Body of pancreas (tissue), 4 donors: ENCODE measurements around the gene RGL3. TPM values are rescaled to one million over a fixed set of nuclear protein-coding genes. Genes with fewer than 3 reads are reported as not detected.
A peak's percentile ranks its signal among the peaks of the same experiment; 100 is the strongest.

Experiments
- ATAC-seq: fragments of 150-250 bp; one replicate; pipeline ENCODE4 v1.9.1; 2016
- DNase-seq, 4 donors: peaks; one replicate each; pipeline ENCODE4 v3.0.0-alpha.2; 2019
- H3K27ac ChIP-seq, 4 donors: fragments of 200-600 bp; sonication (generic); 1 replicate in 3 of 4; 2 replicates in 1 of 4; pipeline versions ENCODE4 v1.5.1 to v1.6.1; 2016 to 2019; ENCODE audit warnings: mild to moderate bottlenecking in 1 of 4, mixed read lengths in 1 of 4, moderate library complexity in 1 of 4
- H3K27me3 ChIP-seq, 2 donors: fragments of 200-600 bp; sonication (generic); one replicate each; pipeline ENCODE4 v1.6.0; 2016; ENCODE audit warnings: mild to moderate bottlenecking in 1 of 2
- H3K36me3 ChIP-seq, 2 donors: fragments of 200-600 bp; sonication (generic); replicated peaks in 1 of 2; 2 replicates each; pipeline ENCODE4 v1.5.1; 2016; ENCODE audit warnings: low read depth in 2 of 2; ENCODE audit not compliant: insufficient read depth in 1 of 2
- H3K4me1 ChIP-seq: fragments of 200-600 bp; sonication (generic); one replicate; pipeline ENCODE4 v1.6.0; 2016
- H3K4me3 ChIP-seq, 2 donors: fragments of 200-600 bp; sonication (generic); 1 replicate in 1 of 2; 2 replicates in 1 of 2; pipeline ENCODE4 v1.5.1; 2016 to 2019
- H3K9me3 ChIP-seq, 3 donors: fragments of 200-600 bp; sonication (generic); 1 replicate in 2 of 3; 2 replicates in 1 of 3; pipeline ENCODE4 v1.5.1; 2016
- POLR2A ChIP-seq, 3 donors: fragments of 450-650 bp; IDR thresholded peaks; one replicate each; pipeline ENCODE4 v1.6.1; 2016; ENCODE audit warnings: antibody characterized with exemption in 3 of 3, mild to moderate bottlenecking in 2 of 3
- WGBS, 2 donors: methylation state at CpG; one replicate each; pipeline ENCODE4 v1.1.5; 2017; 5-methylcytosine and 5-hydroxymethylcytosine counted together
- intact Hi-C: fragments of 100-400 bp; cut with DNase I; formaldehyde crosslinking; loops from one replicate; pipeline ENCODE4 v1.15.1; 2023
- total RNA-seq, 2 donors: library from RNA; depleted of rRNA; stranded (reverse); fragments of >200 nt; gene quantifications; one replicate each; pipeline ENCODE4 v1.1.0, GENCODE V29; 2016
- TF ChIP-seq, protein P1 (sequence below), 7 experiments: fragments of 450-650 bp in 4 of 7; fragments of 200-600 bp in 3 of 7; sonication (generic) in 3 of 7; IDR thresholded peaks; one replicate each; pipeline ENCODE4 v1.5.1; 2016 to 2019; ENCODE audit warnings: antibody characterized with exemption in 7 of 7

RGL3 gene
- total RNA-seq, 2 donors from 2014 or later: 35.0 to 56.0 TPM

DNA sequence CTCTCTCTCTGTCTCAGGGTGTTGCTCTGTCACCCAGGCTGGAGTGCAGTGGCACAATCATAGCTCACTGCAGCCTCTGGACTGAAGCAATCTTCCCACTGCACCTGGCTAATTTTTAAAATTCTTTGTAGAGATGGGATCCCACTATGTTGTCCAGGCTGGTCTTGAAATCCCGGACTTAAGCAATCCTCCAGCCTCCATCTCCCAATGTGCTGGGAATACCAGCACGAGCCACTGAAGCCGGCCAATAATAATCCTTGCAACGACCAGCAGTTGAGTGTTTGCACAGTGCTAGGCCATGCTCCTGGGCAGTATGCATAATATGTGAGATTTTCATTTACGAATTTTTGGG is 34.4 kb downstream of the RGL3 start:
- Histone ChIP-seq H3K9me3 (no peaks in the 10 kb centered on the region), H3K4me1 (peaks cover 37% of the 10 kb centered on the region), H3K36me3 (no peaks in the 10 kb centered on the region), H3K4me3 (no peak overlapping the region), H3K27ac (peak overlapping the region in 2 of 4 donors; percentile 55 to 64), H3K27me3 (no peaks in the 10 kb centered on the region)
- intact Hi-C loops: no loop called here
- no peak for TF ChIP-seq POLR2A (IDR thresholded peaks at IDR 0.05)
- TF ChIP-seq, protein P1, sequence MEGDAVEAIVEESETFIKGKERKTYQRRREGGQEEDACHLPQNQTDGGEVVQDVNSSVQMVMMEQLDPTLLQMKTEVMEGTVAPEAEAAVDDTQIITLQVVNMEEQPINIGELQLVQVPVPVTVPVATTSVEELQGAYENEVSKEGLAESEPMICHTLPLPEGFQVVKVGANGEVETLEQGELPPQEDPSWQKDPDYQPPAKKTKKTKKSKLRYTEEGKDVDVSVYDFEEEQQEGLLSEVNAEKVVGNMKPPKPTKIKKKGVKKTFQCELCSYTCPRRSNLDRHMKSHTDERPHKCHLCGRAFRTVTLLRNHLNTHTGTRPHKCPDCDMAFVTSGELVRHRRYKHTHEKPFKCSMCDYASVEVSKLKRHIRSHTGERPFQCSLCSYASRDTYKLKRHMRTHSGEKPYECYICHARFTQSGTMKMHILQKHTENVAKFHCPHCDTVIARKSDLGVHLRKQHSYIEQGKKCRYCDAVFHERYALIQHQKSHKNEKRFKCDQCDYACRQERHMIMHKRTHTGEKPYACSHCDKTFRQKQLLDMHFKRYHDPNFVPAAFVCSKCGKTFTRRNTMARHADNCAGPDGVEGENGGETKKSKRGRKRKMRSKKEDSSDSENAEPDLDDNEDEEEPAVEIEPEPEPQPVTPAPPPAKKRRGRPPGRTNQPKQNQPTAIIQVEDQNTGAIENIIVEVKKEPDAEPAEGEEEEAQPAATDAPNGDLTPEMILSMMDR (IDR thresholded peaks at IDR 0.05): no peak
- WGBS, 2 donors: 60 to 78% methylated on average over 5 of the region's 5 CpGs
- ATAC-seq (no peak), DNase-seq (no peak)

DNA sequence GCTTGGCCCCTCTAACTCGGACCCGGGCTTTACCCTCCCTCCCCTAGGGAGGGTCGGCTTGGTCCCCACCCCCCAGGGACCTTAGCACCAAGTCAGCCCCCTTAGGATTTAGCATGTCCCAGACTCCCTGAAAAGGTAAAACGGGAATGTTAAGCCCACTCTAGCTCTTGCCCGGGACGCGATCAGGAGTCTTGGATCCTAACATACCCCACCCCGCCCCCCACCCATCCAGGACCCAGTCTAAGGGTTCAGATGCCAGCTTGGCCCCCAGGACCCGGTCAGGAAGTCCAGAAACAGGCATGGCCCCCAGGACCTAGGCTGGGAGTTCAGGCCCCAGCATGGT is 35.4 kb downstream of the RGL3 start:
- peak overlapping the region; percentile 50 to 72 (median 60) for H3K27ac ChIP-seq
- WGBS, 2 donors: 0% methylated on average over 4 of the region's 9 CpGs; no CpG with 5 or more reads in 1 of the 2 donors
- H3K36me3 ChIP-seq: no peaks in the 10 kb centered on the region
- H3K4me3 ChIP-seq: peak overlapping the region in 1 of 2 donors; percentile 25
- intact Hi-C loops: no loop called here
- no peaks in the 10 kb centered on the region for H3K9me3 ChIP-seq
- ATAC-seq (no peak), DNase-seq (peak in 1 of 4 donors; percentile 22)
- TF ChIP-seq POLR2A (IDR thresholded peaks at IDR 0.05): no peak
- TF ChIP-seq, protein P1 (IDR thresholded peaks at IDR 0.05): no peak
- H3K4me1 ChIP-seq: peaks cover 39% of the 10 kb centered on the region
- H3K27me3 ChIP-seq: no peaks in the 10 kb centered on the region

DNA sequence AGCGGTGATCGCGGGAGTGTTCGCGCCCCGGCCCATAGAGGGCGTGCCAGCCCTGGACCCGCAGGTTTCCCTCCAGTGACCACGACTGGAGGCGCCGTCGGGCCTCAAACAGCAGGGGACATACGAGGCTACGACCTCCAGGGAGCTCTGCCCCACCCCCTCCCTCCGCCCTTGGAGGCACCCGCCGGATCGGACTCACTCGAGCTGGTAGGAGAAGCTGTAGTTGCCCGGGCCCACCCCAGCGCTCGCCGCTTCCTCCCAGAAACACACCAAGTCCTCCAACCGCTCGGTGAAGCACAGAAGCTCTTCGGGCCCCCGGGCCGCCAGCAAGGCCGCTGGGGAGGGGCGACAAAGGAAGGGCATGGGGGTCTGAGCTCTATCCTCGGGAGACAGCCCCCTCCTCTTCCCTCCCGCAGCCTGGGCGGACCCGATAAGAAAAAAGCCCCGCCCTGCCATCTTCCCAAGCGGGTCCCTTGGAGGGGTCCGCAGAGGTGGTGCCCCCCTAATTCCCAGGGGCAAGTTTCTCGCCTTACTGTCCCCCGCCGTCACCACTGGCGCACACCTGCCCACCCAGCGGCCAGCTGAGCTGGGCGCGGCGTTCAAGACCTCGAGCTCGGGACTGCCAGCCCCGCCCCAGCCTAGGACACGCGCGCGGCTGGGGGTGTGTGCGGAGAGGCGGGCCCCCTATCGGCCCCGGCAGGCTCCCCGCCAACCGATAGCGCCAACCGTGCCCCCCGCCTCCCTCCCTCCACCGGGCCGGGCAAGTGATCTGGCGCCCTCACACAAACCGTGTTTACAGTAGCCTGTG is 36.0 kb downstream of the RGL3 start:
- Histone ChIP-seq H3K27ac (peak overlapping the region in 3 of 4 donors; percentile 25 to 64 (median 55)), H3K4me1 (peaks cover 45% of the 10 kb centered on the region), H3K9me3 (no peaks in the 10 kb centered on the region), H3K4me3 (no peak overlapping the region), H3K36me3 (no peaks in the 10 kb centered on the region), H3K27me3 (no peaks in the 10 kb centered on the region)
- TF ChIP-seq, protein P1 (IDR thresholded peaks at IDR 0.05): peak; percentile 38 to 68 (median 61)
- TF ChIP-seq POLR2A (IDR thresholded peaks at IDR 0.05): peak in 1 of 3 donors; percentile 17
- intact Hi-C loops: no loop called here
- DNase-seq (peak; percentile 58 to 73 (median 64)), ATAC-seq (peak; percentile 17)
- WGBS, 2 donors: 3 to 4% methylated on average over 6 to 59 of the region's 65 CpGs

DNA sequence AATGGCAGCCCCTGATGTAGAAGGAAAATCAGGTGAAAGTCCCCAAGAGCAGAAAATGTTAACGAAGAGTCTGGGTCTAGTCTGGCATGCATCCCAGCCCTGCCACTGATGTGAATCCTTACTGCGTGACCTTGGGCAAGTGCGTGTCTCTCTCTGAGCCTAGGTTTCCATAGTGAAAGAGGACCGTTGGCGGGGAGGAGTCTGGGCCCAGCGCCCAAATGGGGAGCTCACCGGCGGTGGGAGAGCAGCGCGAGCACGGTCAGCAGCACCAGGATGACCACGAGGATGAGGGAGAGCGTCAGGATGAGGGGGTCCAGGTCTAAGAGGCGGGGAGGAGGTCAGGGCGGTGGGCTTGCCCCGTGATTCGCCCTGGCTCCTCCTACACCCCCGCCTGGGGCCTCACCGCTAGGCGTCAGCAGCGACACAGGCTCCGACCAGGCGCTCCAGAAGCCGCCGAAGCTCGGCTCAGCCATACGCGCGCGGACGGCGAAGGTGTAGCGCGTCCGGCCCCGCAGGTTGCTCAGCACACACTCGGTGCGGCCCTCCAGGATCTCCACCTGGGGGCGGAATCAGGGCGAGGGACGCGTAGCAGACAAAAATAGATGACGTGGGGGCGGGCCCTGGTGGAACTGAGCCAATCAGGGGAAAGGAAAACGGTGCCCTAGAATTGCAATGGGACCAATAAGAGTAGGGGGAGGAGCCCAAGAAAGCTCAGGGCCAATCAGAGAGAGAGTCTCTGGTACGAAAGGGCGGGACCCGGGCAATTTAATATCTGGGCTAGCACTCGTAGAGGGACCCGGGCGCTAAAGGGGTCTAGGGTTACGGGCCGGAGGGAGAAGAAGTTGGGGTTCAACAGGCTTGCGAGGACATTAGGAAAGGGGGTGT is 38.2 kb downstream of the RGL3 start:
- peaks cover 57% of the 10 kb centered on the region for H3K4me1 ChIP-seq
- intact Hi-C loops: no loop called here
- WGBS, 2 donors: 1 to 3% methylated on average over 31 to 53 of the region's 54 CpGs

More for the DNA sequence above, 38.2 kb downstream of the RGL3 start:
- Histone ChIP-seq H3K4me3 (peak overlapping the region in 1 of 2 donors; percentile 17), H3K27me3 (no peaks in the 10 kb centered on the region), H3K9me3 (no peaks in the 10 kb centered on the region), H3K36me3 (no peaks in the 10 kb centered on the region), H3K27ac (peak overlapping the region; percentile 64 to 87 (median 74))
- peak; percentile 89 for ATAC-seq
- DNase-seq: peak; percentile 95 to 98 (median 96)
- TF ChIP-seq, protein P1 (IDR thresholded peaks at IDR 0.05): peak; percentile 65 to 90 (median 77)
- peak; percentile 59 to 84 (median 81) for TF ChIP-seq POLR2A (IDR thresholded peaks at IDR 0.05)
